Measurements from ENCODE around the gene MEI1. TPM values are rescaled to one million over a fixed set of nuclear protein-coding genes. Genes with fewer than 3 reads are reported as not detected.

Gene MEI1
- total RNA-seq, 1 donor from 2014 or later = 22.3 TPM

DNA sequence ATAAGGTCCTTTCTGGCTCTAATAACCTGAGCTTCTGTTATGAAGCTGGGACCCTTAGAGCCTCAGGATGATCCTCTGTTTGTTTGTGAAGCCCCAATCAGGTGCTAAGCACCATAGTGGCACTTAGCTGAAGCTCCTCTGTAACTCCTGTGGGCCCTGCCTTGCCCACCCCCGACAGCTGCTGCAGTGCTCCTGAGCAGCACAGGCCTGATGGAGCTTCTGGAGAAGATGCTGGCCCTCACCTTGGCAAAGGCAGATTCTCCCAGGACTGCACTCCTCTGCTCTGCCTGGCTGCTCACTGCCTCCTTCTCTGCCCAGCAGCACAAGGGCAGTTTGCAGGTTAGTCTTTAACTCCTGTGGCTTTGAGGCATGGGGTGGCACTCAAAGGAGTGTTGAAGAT, 82.2 kb downstream of the MEI1 start:
- H3K9me3 Mint-ChIP-seq = no peaks in the 10 kb centered on the region
- peak overlapping the region; percentile 83 for H3K4me3 Mint-ChIP-seq
- H3K27ac Mint-ChIP-seq = peak overlapping the region; percentile 91
- DNase-seq (ENCODE audit: low spot score) = no peak
- peaks cover 7% of the 10 kb centered on the region for H3K36me3 Mint-ChIP-seq (ENCODE audit: low read depth)
- H3K27me3 Mint-ChIP-seq (ENCODE audit: insufficient read depth) = no peaks in the 10 kb centered on the region
- H3K4me1 Mint-ChIP-seq (ENCODE audit: low read depth) = peaks cover 43% of the 10 kb centered on the region
- intact Hi-C loops (cut with micrococcal nuclease) = loop anchor here (1.0 to 2.0 kb wide), 9 partner anchors 19 to 299 kb away; partner anchors contain the start of genes CCDC134, DESI1, NAGA and XRCC6

DNA sequence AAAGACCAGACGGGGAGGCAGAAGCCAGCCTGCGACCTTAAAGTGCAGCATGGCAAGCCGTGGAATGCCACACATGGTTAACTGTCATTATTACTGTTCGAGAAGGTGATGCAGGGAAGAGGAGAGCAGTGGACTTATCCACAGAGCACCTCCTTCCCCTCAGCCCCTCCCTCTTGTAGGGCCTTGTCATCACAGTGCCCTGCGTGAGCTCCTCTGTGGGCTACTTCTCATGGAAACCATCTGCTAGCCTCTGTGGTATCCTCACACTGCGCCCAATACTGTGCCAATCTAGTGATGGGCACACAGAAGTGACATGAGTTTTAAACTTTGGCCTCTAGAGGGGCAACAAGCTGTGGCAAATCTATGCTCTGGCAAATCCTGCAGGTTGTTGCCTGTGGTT, 83.0 kb downstream of the MEI1 start:
- H3K4me1 Mint-ChIP-seq (ENCODE audit: low read depth) = peaks cover 51% of the 10 kb centered on the region
- H3K36me3 Mint-ChIP-seq (ENCODE audit: low read depth) = peaks cover 7% of the 10 kb centered on the region
- H3K27ac Mint-ChIP-seq = peak overlapping the region; percentile 91
- H3K4me3 Mint-ChIP-seq = peak overlapping the region; percentile 83
- no peaks in the 10 kb centered on the region for H3K9me3 Mint-ChIP-seq
- peak; percentile 20 for DNase-seq (ENCODE audit: low spot score)
- no peaks in the 10 kb centered on the region for H3K27me3 Mint-ChIP-seq (ENCODE audit: insufficient read depth)
- intact Hi-C loops (cut with micrococcal nuclease) = no loop called here

DNA sequence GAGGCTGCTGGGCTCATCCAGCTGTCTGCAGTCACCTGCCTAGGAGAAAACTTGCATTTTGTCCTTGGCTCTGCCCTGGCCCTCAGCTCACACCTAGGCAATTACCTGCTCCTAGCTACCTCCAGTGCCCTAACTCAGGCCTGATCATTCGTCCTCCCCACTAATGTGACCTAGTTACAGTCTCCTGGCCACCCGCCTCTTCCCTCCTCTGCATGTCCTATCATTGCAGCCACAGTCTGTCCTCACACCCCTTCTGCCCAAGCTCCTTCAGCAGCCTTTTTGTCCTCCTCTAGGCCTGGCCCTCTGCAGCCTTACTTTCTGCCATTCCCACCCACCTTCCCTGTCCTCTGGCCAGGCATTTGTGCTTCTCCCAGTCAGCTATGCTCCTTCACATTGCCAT, 83.4 kb downstream of the MEI1 start:
- DNase-seq (ENCODE audit: low spot score) = no peak
- H3K36me3 Mint-ChIP-seq (ENCODE audit: low read depth) = peaks cover 7% of the 10 kb centered on the region
- peak overlapping the region; percentile 83 for H3K27ac Mint-ChIP-seq
- peak overlapping the region; percentile 83 for H3K4me3 Mint-ChIP-seq
- intact Hi-C loops (cut with micrococcal nuclease) = no loop called here
- H3K9me3 Mint-ChIP-seq = no peaks in the 10 kb centered on the region
- peaks cover 51% of the 10 kb centered on the region for H3K4me1 Mint-ChIP-seq (ENCODE audit: low read depth)
- no peaks in the 10 kb centered on the region for H3K27me3 Mint-ChIP-seq (ENCODE audit: insufficient read depth)

DNA sequence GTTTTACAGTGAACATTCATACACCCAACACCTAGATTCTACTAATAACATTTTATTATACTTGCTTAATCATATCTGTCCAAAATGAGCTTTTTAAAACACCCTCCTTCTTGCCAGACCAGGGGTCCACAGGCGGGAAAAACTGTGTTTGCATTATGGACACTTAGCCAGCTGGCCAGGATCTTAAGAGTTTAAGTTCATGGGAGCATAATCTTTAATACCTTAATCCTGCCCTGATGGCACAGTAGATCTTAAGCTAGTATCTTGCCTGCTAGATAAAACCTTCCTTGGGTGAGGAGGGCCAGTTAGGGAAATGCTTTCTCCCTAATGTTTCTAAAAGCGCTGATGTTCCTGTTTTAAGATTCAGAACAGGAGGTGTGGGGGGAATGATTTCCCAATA, 88.0 kb downstream of the MEI1 start:
- H3K4me1 Mint-ChIP-seq (ENCODE audit: low read depth) = peaks cover 31% of the 10 kb centered on the region
- no peaks in the 10 kb centered on the region for H3K27me3 Mint-ChIP-seq (ENCODE audit: insufficient read depth)
- H3K27ac Mint-ChIP-seq = no peak overlapping the region
- intact Hi-C loops (cut with micrococcal nuclease) = no loop called here
- no peak overlapping the region for H3K4me3 Mint-ChIP-seq
- H3K36me3 Mint-ChIP-seq (ENCODE audit: low read depth) = peaks cover 24% of the 10 kb centered on the region
- no peak for DNase-seq (ENCODE audit: low spot score)
- no peaks in the 10 kb centered on the region for H3K9me3 Mint-ChIP-seq

DNA sequence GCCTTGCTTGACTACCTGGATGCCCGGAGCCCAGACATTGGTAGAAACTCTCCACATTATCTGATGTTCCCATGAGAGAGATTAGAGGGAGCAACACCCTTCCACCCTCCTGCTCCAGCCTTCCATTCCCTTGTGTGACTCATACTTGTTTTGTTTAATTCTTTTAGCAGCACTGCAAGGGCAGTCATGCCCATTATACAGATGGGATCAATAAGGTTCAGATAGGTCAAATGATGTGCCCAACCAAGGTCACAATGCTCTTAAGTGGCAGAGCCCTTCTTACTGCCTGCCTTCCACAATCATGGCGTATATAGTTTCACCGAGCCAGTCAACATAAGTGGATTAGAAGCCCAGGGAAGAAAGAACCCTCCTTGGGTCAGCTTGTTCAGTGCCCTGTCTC, 94.6 kb downstream of the MEI1 start:
- Mint-ChIP-seq H3K4me3 (no peak overlapping the region), H3K27me3 (ENCODE audit: insufficient read depth) (no peaks in the 10 kb centered on the region), H3K27ac (no peak overlapping the region), H3K36me3 (ENCODE audit: low read depth) (peaks cover 37% of the 10 kb centered on the region), H3K4me1 (ENCODE audit: low read depth) (peaks cover 7% of the 10 kb centered on the region), H3K9me3 (no peaks in the 10 kb centered on the region)
- DNase-seq (ENCODE audit: low spot score) = no peak
- intact Hi-C loops (cut with micrococcal nuclease) = no loop called here

DNA sequence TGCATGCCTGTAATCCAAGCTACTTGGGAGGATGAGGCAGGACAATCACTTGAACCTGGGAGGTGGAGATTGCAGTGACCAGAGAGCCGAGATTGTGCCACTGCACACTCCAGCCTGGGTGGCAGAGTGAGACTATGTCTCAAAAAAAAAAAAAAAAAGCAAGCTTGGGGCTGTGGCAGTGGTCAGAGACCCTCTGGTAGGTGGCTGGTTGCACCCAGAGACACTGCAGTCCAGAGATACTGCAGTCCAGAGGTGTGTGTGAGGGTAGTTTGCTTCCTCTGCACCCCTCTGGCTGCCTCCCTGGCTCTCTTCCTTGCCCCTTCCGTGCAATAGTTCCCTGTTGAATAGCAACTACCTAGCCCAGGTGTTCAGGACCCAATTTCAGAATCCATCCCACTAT, 99.4 kb downstream of the MEI1 start:
- H3K9me3 Mint-ChIP-seq = no peaks in the 10 kb centered on the region
- H3K27ac Mint-ChIP-seq = peak overlapping the region; percentile 72
- H3K4me3 Mint-ChIP-seq = peak overlapping the region; percentile 99
- no peaks in the 10 kb centered on the region for H3K27me3 Mint-ChIP-seq (ENCODE audit: insufficient read depth)
- DNase-seq (ENCODE audit: low spot score) = no peak
- H3K4me1 Mint-ChIP-seq (ENCODE audit: low read depth) = peaks cover 22% of the 10 kb centered on the region
- H3K36me3 Mint-ChIP-seq (ENCODE audit: low read depth) = peaks cover 33% of the 10 kb centered on the region
- intact Hi-C loops (cut with micrococcal nuclease) = no loop called here

DNA sequence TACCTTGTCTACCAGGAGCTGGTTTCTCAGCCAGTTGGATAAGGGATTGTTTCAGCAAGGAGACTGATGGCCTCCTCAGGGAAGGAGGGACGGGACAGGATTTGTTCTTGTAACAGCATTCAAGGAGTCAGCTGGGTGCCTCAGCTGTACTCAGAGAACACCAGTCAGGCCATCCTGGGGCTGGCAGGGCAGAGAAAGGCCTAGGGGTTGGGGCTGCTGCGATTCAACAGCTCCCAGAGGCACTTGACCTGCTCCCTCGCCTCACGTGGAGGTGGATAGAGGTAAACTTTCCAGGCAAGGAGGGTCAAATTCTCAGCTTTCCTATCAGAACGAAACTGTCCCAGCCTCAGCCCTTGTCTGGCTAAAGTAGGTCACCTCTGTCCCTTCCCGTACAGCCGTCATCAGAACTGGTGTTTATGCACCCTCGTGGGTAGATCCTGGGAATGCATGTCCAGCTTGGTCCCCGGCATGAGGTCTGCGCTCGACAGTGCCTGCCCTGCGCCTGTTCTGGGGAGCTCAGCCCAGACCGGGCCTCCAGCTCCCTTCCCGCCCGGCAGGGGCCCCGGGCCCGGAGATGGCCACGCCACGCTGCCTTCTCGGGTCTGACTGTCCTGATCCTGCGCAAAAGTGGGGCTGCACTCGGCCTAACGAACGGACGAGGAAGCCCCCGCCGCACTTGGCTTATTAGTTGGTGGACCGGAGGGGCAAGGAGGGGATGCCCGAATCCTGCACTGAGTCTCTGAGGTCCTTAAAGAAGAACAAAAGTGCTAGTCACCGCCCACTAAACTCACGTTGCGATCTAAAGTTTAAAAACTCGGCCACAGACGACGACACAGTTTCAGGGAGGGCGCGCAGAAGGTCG, 100.4 kb downstream of the MEI1 start:
- no peaks in the 10 kb centered on the region for H3K9me3 Mint-ChIP-seq

DNA sequence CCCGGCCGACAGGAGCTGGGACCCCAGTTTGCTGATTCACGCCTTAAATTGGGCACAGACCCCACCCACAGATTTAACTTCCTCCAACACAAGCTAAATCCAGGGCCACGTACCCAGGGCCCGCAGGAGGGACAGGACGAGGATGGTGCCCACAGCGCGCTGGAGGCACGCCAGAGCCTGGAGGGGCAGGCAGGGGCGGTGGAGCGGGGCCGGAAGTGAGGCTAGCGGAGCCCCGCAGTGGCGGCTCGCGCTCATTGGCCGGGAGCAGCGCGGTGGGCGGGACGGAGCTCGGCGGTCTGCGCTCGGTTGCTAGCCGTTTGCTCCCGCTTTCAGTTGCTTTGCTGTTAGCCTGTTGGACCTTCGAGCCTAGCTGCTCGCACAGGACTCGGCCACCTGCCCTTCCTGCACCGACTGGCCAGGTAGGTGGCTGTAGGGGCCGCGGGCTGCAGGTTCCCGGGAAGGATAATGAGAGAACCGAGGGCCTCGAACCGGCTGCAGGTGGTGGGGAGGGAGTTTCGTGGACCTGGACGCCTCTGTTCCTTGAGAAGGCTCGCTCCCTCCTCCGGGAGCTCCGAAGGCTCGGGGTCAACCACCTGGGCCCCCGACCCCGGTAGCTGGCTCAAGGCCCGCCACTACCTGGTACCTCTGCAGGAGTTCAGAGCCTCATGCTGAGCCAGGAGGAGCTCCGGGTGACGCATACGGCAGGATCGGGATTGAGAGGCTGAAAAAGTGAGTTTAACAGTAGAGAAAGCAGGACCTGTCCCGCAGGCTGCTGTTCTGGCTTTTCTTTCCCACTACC, 101.2 kb downstream of the MEI1 start, which contains the start of gene CCDC134:
Gene CCDC134 (plus strand): TSS at position 332 of the 799 bp plus-strand sequence. CDS start 8,212 bp downstream, outside the sequence.
- Mint-ChIP-seq H3K9me3 (no peaks in the 10 kb centered on the region), H3K27ac (peak within 1 kb of the TSS; percentile 98), H3K27me3 (ENCODE audit: insufficient read depth) (no peaks in the 10 kb centered on the region), H3K4me1 (ENCODE audit: low read depth) (peaks cover 35% of the 10 kb centered on the region), H3K4me3 (peak within 1 kb of the TSS; percentile 99), H3K36me3 (ENCODE audit: low read depth) (peaks cover 20% of the 10 kb centered on the region)
- DNase-seq (ENCODE audit: low spot score) = peak; percentile 90
- intact Hi-C loops (cut with micrococcal nuclease) = loop anchor here (1.0 to 2.0 kb wide), 8 partner anchors 19 to 569 kb away; partner anchors contain the start of genes SNU13 and SREBF2

More for the DNA sequence above, 100.4 kb downstream of the MEI1 start:
- Mint-ChIP-seq H3K36me3 (ENCODE audit: low read depth) (peaks cover 23% of the 10 kb centered on the region), H3K27ac (peak overlapping the region; percentile 98), H3K4me3 (peak overlapping the region; percentile 99), H3K4me1 (ENCODE audit: low read depth) (peaks cover 30% of the 10 kb centered on the region), H3K27me3 (ENCODE audit: insufficient read depth) (no peaks in the 10 kb centered on the region)
- DNase-seq (ENCODE audit: low spot score) = no peak
- intact Hi-C loops (cut with micrococcal nuclease) = loop anchor here (1.0 to 2.0 kb wide), 6 partner anchors 18 to 142 kb away; partner anchors contain the start of genes SNU13 and SREBF2

DNA sequence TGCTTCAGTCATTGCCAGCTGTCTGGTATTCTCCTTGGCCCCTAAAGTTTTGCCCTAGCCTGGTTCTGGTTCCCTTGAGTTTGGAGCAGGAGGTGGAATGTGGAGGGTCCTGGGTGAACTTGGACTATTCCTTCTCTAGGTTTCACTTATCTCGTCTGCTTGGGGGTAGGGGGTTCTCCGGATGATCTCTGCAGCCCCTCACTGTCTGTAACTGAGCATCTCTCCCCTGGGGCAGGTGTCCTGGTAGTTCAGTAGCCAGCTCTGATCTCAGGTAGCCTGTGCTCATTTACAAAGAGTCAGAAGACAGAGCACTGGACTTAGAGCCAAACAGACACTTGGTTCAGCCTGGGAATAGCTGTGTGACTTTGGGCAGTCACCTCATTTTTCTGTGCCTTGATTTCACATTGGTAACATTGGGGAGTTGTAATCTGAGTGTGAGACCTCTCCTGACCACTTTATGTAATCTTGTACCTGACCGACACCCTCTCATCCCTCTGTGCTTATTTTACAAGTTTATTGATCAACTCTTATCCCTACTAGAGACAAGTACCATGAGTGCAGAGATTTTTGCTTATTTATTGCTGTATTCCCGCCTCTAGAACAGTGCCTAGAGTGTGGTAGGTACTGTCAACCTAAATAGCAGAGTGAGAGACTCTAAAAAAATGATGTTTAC, 102.0 kb downstream of the MEI1 start:
- Mint-ChIP-seq H3K9me3 (no peaks in the 10 kb centered on the region), H3K27ac (peak overlapping the region; percentile 98), H3K4me3 (peak overlapping the region; percentile 99), H3K4me1 (ENCODE audit: low read depth) (peaks cover 35% of the 10 kb centered on the region), H3K36me3 (ENCODE audit: low read depth) (peaks cover 17% of the 10 kb centered on the region), H3K27me3 (ENCODE audit: insufficient read depth) (no peaks in the 10 kb centered on the region)
- DNase-seq (ENCODE audit: low spot score) = no peak
- intact Hi-C loops (cut with micrococcal nuclease) = loop anchor here (1.0 to 2.0 kb wide), 4 partner anchors 32 to 568 kb away; partner anchors contain the start of gene SREBF2

DNA sequence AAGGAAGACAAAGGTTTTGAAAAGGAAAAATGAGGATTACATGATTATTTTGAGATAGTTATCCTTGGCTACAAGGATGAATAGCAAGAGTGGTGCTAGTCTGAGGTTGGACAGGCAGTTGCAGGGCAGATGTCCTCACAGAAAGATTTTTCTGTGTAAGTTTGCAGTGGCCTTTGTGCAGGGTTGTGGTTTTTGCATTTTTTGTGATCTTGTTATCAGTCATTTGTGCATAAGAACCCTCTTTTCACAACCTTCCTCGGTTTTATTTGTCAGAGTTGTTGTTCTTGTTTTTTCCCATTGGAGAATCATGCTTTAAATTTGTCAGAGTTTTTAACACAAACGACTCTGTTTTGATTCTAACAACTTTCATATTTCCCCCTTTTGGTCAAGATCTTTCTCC, 102.6 kb downstream of the MEI1 start:
- Mint-ChIP-seq H3K36me3 (ENCODE audit: low read depth) (peaks cover 17% of the 10 kb centered on the region), H3K27me3 (ENCODE audit: insufficient read depth) (no peaks in the 10 kb centered on the region), H3K9me3 (no peaks in the 10 kb centered on the region), H3K4me1 (ENCODE audit: low read depth) (peaks cover 35% of the 10 kb centered on the region), H3K4me3 (peak overlapping the region; percentile 99), H3K27ac (peak overlapping the region; percentile 98)
- no peak for DNase-seq (ENCODE audit: low spot score)
- intact Hi-C loops (cut with micrococcal nuclease) = loop anchor here (1.0 to 2.0 kb wide), 4 partner anchors 31 to 567 kb away; partner anchors contain the start of gene SREBF2

DNA sequence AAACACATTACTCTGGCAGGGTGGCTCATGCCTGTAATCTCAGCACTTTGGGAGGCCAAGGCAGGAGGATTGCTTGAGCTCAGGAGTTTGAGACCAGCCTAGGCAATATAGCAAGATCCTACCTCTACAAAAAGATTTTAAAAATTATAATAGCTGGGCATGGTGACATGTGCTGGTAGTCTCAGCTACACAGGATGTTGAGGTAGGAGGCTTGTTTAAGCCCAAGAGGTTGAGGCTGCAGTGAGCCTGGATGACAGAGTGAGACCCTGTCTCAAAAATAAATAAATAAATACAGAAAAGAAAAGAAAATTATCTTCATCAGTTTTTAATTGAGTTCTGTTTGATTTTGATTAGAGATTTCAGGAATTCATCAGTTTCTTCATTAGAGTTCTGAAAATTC, 106.3 kb downstream of the MEI1 start:
- H3K27ac Mint-ChIP-seq = no peak overlapping the region
- H3K36me3 Mint-ChIP-seq (ENCODE audit: low read depth) = peaks cover 23% of the 10 kb centered on the region
- no peaks in the 10 kb centered on the region for H3K9me3 Mint-ChIP-seq
- H3K4me3 Mint-ChIP-seq = no peak overlapping the region
- H3K4me1 Mint-ChIP-seq (ENCODE audit: low read depth) = peaks cover 27% of the 10 kb centered on the region
- H3K27me3 Mint-ChIP-seq (ENCODE audit: insufficient read depth) = no peaks in the 10 kb centered on the region
- DNase-seq (ENCODE audit: low spot score) = no peak
- intact Hi-C loops (cut with micrococcal nuclease) = no loop called here

DNA sequence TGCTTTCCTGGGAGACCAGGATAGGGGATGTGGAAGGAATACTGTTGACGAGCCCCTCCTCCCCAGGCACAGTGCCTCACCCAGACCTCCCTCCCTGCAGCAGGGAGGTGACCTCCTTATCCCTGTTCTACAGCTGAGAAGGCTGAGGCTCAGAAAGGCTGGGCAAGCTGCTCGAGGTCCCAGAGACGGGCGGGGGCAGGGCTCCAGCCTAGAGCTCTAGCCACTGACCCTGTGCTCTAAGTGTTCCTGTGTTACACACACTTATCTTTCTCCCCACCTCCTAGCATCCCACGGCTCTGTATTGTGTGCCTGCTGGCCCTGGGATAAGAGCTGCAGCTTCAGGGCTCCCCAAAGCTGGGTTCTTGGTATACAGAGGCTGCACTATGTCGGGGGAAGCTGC, 109.1 kb downstream of the MEI1 start:
- DNase-seq (ENCODE audit: low spot score) = no peak
- intact Hi-C loops (cut with micrococcal nuclease) = no loop called here
- H3K27me3 Mint-ChIP-seq (ENCODE audit: insufficient read depth) = no peaks in the 10 kb centered on the region
- H3K27ac Mint-ChIP-seq = no peak overlapping the region
- no peaks in the 10 kb centered on the region for H3K9me3 Mint-ChIP-seq
- peaks cover 14% of the 10 kb centered on the region for H3K36me3 Mint-ChIP-seq (ENCODE audit: low read depth)
- H3K4me1 Mint-ChIP-seq (ENCODE audit: low read depth) = peaks cover 13% of the 10 kb centered on the region
- no peak overlapping the region for H3K4me3 Mint-ChIP-seq

All from activated T-helper 1 cell treated with anti-CD3 and anti-CD28 coated beads, Interleukin-12 subunit alpha, Interleukin-12 subunit beta, Interleukin-2, Interleukin-4 antibody, amounts not matched to agents 30 ng/mL and 10 ng/mL and 1 ng/mL, durations not matched to agents 14 hours and 24 hours and 36 hours (primary cell).